Activated T-helper 2 cell treated with anti-CD3 and anti-CD28 coated beads, Interferon-gamma antibody, Interleukin-2, Interleukin-4, amounts not matched to agents 10 μg/mL and 5 μg/mL and 100 μg/mL, durations not matched to agents 14 hours and 24 hours and 36 hours (primary cell): ENCODE measurements around the gene DDX10. TPM values are rescaled to one million over a fixed set of nuclear protein-coding genes. Genes with fewer than 3 reads are reported as not detected.
"Not testable (repeated sequence)": the region's sequence is repeated elsewhere in the genome, so short reads cannot be mapped to it uniquely, and the experiment has no call there.

Experiments used
- DNase-seq: peaks from one replicate; pipeline ENCODE4 v3.0.0; 2021; ENCODE audit warnings: low spot score
- H3K27ac Mint-ChIP-seq: one replicate; pipeline ENCODE4 v1.8.0; 2021; ENCODE audit warnings: mixed read lengths
- H3K27me3 Mint-ChIP-seq: one replicate; pipeline ENCODE4 v1.8.0; 2021; ENCODE audit warnings: low read depth, mixed read lengths
- H3K36me3 Mint-ChIP-seq: one replicate; pipeline ENCODE4 v1.8.0; 2021; ENCODE audit warnings: low read depth, mixed read lengths
- H3K4me1 Mint-ChIP-seq: one replicate; pipeline ENCODE4 v1.8.0; 2021; ENCODE audit warnings: low read depth, mixed read lengths
- H3K4me3 Mint-ChIP-seq: one replicate; pipeline ENCODE4 v1.8.0; 2021; ENCODE audit warnings: low read depth, mild to moderate bottlenecking, moderate library complexity, mixed read lengths
- H3K9me3 Mint-ChIP-seq: one replicate; pipeline ENCODE4 v1.8.0; 2021; ENCODE audit warnings: mixed read lengths
- intact Hi-C: fragments of 100-400 bp; cut with micrococcal nuclease; formaldehyde crosslinking; loops from one replicate; pipeline ENCODE4 v1.15.1; 2023
- total RNA-seq: library from RNA; stranded (reverse); gene quantifications from 2 replicates; pipeline ENCODE4 v1.2.3, GENCODE V29; 2022

DDX10 gene
- total RNA-seq, 1 donor from 2014 or later = 57.8 TPM

DNA sequence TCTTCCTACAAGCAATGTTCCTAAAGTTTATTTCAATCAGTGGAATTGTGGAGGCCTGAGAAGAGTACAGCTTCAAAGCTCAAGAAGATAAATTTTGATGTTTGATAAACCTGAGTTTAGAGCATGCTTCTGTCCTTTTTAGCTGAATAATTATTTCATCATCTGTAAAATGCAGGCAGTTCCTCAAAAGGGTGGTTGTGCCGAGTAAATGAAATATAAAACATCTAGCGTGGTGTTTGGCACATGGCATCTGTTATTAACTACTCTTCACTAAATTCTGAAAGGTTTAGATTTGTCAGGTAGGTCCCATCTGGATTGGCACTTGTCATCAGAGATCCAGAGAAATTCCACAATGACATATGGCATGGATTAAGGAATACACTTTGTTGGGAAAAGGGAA is 155.1 kb downstream of the DDX10 start:
- Mint-ChIP-seq H3K4me3 (no peak overlapping the region), H3K36me3 (no peaks in the 10 kb centered on the region), H3K27ac (no peak overlapping the region), H3K4me1 (no peaks in the 10 kb centered on the region), H3K9me3 (peaks cover 4% of the 10 kb centered on the region), H3K27me3 (no peaks in the 10 kb centered on the region)
- no peak for DNase-seq
- intact Hi-C loops = no loop called here

DNA sequence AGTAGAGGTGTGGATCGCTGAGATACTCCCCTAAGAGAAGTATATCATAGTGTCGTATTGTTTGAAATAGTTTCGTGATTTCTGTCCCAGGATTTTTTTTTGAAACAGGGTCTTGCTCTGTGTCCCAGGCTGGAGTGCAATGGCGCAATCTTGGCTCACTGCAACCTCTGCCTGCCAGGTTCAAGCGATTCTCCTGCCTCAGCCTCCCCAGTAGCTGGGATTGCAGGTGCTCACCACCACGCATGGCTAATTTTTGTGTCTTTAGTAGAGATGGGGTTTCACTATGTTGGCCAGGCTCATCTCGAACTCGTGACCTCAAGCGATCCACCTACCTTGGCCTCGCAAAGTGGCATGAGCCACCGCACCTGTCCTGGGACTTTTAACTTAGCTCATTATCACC is 159.1 kb downstream of the DDX10 start:
- DNase-seq, H3K27me3 Mint-ChIP-seq, H3K4me3 Mint-ChIP-seq, H3K36me3 Mint-ChIP-seq, H3K27ac Mint-ChIP-seq, H3K4me1 Mint-ChIP-seq, intact Hi-C loops, H3K9me3 Mint-ChIP-seq: not testable (repeated sequence)

DNA sequence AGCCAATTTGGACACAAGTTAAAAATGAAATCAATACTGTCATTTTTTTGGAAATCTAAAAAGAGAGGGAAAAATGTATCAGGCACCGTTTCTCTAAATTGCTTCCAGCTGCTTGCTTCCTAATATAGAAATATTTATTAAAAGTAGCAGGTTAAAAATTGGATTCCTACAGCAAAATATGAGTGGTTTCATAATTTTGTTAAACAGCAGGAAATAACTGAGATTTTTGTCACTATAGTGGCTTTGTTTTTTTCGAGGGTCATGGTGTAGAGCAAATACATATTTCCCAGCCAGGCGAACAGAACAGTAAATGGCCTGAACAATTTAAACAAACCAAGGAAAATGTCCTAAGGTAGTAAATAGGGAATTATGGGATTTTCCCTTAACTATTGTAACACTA is 159.7 kb downstream of the DDX10 start:
- intact Hi-C loops = no loop called here
- no peak for DNase-seq
- no peak overlapping the region for H3K4me3 Mint-ChIP-seq
- peaks cover 3% of the 10 kb centered on the region for H3K4me1 Mint-ChIP-seq
- no peaks in the 10 kb centered on the region for H3K27me3 Mint-ChIP-seq
- peaks cover 3% of the 10 kb centered on the region for H3K9me3 Mint-ChIP-seq
- H3K27ac Mint-ChIP-seq = no peak overlapping the region
- H3K36me3 Mint-ChIP-seq = no peaks in the 10 kb centered on the region

DNA sequence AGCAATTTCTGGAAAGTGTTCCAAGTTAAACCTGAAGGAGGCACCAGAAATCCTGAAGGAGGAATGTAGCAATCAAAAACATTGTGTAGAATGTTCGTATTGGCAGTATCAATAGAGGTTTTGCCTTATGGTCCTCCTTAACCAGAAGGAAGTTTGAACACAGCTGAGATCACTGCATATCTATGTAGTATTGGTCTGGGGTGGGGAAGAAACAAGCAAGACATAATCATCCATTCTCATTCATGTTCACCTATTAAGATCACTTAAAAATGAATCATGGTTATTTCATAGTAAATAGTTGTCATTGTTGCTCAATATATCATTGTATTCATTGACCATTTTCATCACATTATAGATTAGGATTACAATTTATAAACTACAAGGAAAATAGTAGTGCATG is 160.5 kb downstream of the DDX10 start:
- intact Hi-C loops = no loop called here
- Mint-ChIP-seq H3K27me3 (no peaks in the 10 kb centered on the region), H3K27ac (no peak overlapping the region), H3K36me3 (peaks cover 2% of the 10 kb centered on the region), H3K9me3 (peaks cover 10% of the 10 kb centered on the region), H3K4me3 (no peak overlapping the region), H3K4me1 (peaks cover 11% of the 10 kb centered on the region)
- DNase-seq = no peak

DNA sequence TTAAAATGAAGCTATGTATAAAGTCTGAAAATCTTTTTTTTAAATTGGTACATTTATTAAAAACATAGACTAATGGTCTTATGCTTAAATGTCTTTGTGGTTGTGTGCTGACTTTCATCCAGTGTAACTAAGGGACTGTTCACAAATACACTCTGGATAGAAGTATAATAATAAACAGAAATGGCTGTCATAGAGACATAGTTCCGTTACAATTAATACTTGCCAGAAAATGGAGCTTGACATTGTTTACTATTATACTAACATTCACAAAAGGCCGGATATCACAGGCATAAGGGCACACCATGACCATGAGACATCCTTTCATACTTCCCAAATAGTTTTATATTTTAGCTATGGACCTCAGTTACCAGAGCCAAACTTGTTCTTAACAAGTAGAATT is 161.3 kb downstream of the DDX10 start:
- Mint-ChIP-seq H3K4me3 (no peak overlapping the region), H3K27me3 (no peaks in the 10 kb centered on the region), H3K36me3 (peaks cover 3% of the 10 kb centered on the region), H3K9me3 (peaks cover 12% of the 10 kb centered on the region), H3K4me1 (peaks cover 13% of the 10 kb centered on the region), H3K27ac (no peak overlapping the region)
- intact Hi-C loops = no loop called here
- no peak for DNase-seq

DNA sequence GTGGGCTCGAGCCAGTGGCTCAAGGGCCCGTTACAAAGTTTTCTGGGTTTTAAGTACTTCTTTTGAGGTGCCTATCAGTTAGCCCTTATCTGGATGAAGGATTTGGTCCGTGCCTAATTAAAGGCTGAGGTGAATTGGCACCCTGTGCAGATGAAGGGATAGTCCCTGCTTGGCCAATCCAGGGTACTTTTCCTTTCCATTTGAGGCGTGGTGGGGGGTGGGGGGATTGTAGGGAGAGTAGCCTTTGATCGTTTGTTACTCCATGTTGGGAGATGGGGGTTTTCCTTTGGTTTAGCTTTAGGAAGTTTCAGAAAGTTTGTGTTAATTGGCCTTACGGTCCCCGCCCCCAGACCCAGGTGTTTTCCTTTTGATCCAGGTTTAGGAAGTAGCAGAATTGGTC is 170.8 kb downstream of the DDX10 start:
- Mint-ChIP-seq H3K9me3 (no peaks in the 10 kb centered on the region), H3K4me3 (no peak overlapping the region)
- intact Hi-C loops = no loop called here

DNA sequence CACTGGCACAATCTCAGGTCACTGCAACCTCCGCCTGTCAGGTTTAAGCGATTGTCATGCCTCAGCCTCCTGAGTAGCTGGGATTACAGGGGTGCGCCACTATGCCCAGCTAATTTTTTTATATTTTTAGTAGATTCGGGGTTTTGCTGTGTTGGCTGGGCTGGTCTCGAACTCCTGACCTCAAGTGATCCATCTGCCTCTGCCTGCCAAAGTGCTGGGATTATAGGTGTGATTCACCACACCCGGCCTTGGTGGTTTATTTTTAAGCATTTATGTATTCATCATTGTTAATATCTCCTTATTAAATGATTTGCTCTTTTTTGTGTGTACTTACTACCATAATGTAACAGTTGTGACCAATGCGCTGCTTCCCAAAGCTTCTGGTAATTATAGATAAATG is 171.7 kb downstream of the DDX10 start:
- no peak overlapping the region for H3K27ac Mint-ChIP-seq
- intact Hi-C loops = no loop called here
- H3K27me3 Mint-ChIP-seq = no peaks in the 10 kb centered on the region
- peaks cover 13% of the 10 kb centered on the region for H3K4me1 Mint-ChIP-seq
- H3K4me3 Mint-ChIP-seq = no peak overlapping the region
- H3K36me3 Mint-ChIP-seq = peaks cover 29% of the 10 kb centered on the region
- no peaks in the 10 kb centered on the region for H3K9me3 Mint-ChIP-seq
- DNase-seq = no peak

More for the DNA sequence above, 170.8 kb downstream of the DDX10 start:
- no peak overlapping the region for H3K27ac Mint-ChIP-seq
- DNase-seq = no peak
- peaks cover 9% of the 10 kb centered on the region for H3K4me1 Mint-ChIP-seq
- peaks cover 20% of the 10 kb centered on the region for H3K36me3 Mint-ChIP-seq
- H3K27me3 Mint-ChIP-seq = no peaks in the 10 kb centered on the region

DNA sequence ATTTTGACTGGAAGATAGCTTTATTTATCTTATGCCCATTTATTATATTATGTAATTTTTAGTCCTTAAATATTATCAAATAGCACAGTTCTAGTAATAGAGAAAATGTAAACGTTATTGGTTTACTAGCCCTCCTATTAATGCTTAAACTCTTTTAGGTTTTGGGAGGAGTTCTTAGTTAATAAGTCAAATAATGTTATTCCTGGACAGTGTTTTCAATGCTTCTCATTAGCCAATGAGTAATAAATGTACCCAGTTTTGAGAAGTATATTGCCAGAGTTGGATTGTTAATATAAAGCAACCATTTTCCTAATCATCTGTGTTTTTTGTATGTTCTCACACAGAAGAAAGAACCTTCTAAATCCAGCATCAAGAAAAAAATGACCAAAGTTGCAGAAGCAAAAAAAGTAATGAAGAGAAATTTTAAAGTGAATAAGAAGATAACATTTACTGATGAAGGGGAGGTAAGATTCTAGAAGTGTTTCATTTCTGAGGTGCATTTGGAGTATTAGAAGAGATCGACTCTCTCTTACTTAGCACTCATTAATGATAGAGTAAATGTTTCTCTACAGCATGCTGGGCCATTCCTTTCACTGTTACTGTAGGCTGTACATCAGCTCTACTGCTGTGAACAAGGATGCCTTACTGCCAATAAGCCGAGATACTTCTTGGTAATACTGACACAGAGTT is 173.4 kb downstream of the DDX10 start:
- Mint-ChIP-seq H3K4me3 (no peak overlapping the region), H3K27me3 (no peaks in the 10 kb centered on the region), H3K9me3 (no peaks in the 10 kb centered on the region), H3K4me1 (peaks cover 13% of the 10 kb centered on the region), H3K27ac (no peak overlapping the region), H3K36me3 (peaks cover 34% of the 10 kb centered on the region)
- intact Hi-C loops = no loop called here
- no peak for DNase-seq

DNA sequence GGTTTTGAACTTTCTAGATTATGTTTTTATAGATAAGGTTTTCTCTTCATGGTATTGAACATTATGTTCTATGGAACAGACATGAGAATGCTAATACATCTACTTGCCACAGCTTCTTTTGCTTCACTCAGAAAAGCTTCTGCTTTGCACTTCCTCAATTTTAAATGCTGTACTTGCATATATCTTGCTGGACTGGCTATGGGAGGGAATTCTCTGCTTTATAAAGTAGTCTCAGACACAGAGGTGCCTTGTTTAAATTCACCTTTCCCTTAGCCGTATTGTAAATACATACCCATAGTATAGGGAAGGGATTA is 173.9 kb downstream of the DDX10 start:
- no peak overlapping the region for H3K27ac Mint-ChIP-seq
- no peak overlapping the region for H3K4me3 Mint-ChIP-seq
- no peaks in the 10 kb centered on the region for H3K9me3 Mint-ChIP-seq
- no peaks in the 10 kb centered on the region for H3K27me3 Mint-ChIP-seq
- peaks cover 34% of the 10 kb centered on the region for H3K36me3 Mint-ChIP-seq
- intact Hi-C loops = no loop called here
- peaks cover 13% of the 10 kb centered on the region for H3K4me1 Mint-ChIP-seq
- no peak for DNase-seq

DNA sequence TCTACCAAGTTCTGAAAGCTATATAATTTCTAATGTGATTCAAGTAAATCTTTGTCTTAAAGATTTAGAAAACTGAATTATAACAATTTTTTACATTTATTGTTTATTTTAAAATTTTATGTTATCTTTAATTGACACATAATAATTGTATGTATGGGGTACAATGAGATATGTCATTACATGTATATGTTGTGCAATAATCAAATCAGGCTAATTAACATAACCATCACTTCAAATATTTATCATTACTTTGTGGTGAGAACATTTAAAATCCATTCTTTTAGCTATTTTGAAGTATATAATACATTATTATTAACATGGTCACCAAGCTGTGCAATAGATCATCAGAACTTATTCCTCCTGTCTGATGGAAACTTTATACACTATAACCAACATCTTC is 181.1 kb downstream of the DDX10 start:
- intact Hi-C loops = no loop called here
- Mint-ChIP-seq H3K4me3 (no peak overlapping the region), H3K27ac (no peak overlapping the region), H3K4me1 (peaks cover 2% of the 10 kb centered on the region), H3K9me3 (no peaks in the 10 kb centered on the region), H3K36me3 (peaks cover 14% of the 10 kb centered on the region), H3K27me3 (no peaks in the 10 kb centered on the region)
- DNase-seq = no peak

DNA sequence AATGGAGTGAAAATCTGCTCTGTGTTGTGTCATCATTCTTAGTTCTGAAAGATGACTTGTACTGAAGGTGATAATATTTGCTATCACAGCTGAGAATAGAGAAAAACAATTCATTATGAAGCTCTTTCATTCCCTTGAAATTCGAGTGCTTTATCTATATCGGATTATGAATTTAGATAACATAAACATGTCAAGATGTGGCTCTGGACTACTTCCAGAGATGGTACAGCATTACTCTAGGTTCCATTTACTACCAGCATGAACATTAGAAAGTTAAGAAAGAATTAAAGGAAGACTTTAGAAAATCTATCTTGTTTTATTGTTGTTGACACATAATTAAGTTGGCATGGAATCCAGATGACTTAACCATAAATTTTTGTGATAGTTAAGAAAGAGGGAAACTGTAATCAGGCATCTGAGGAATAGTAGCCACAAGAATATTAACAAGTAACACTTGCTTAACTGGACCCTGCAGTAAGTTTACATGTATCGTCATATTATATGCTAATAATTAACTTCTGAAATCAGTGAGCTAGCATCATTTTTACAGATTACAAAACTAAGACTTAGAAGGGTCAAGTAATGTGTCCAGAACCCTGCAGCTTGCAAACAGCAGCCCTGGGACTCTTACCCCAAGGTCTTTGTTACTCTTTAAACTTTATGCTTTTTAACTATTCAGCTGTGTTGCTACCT is 182.6 kb downstream of the DDX10 start:
- intact Hi-C loops = no loop called here
- Mint-ChIP-seq H3K36me3 (peaks cover 10% of the 10 kb centered on the region), H3K4me3 (no peak overlapping the region), H3K9me3 (no peaks in the 10 kb centered on the region), H3K4me1 (peaks cover 2% of the 10 kb centered on the region), H3K27me3 (no peaks in the 10 kb centered on the region), H3K27ac (no peak overlapping the region)
- DNase-seq = no peak

DNA sequence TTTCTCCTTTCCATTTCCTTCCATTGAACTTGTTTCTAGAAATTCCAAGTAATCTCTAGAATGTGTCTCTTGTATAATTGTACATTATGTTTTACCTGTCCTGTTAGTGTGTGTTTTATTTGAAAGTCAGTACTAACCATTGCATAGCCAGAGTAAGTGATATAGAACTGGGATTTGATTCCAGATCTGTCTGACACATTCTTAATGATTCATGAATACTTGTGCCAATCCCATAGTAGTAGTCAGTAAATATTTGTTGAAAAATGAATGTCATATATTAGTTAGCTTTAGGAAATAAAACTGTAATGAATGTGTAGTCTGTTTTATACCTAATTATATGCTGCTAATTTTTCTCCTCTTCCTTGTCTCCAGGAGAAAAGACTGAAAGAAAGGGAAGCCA is 186.9 kb downstream of the DDX10 start:
- intact Hi-C loops = loop anchor here (5.0 kb wide), 1 partner anchor 119 kb away; no protein-coding TSS in a partner anchor
- DNase-seq = no peak
- H3K27ac Mint-ChIP-seq = no peak overlapping the region
- H3K36me3 Mint-ChIP-seq = peaks cover 14% of the 10 kb centered on the region
- H3K9me3 Mint-ChIP-seq = no peaks in the 10 kb centered on the region
- H3K4me3 Mint-ChIP-seq = no peak overlapping the region
- no peaks in the 10 kb centered on the region for H3K27me3 Mint-ChIP-seq
- peaks cover 24% of the 10 kb centered on the region for H3K4me1 Mint-ChIP-seq

DNA sequence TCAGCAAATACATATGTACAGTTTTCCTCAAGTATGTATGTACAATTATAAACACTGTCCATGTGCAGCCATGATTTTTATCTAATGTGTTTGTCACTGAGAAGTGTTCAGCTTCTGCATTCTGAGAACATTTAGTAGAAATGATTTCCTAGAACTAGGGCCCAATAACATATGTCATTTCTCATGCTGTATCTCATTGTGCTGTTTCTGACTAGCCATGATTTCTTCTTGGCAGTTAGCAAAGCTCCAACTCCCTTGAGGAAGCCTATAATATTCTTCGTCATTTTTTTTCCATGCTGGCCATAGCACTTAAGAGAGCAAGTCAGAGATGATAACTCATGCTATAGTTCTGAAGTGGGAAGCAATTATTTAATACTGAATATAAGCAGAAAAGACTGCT is 187.8 kb downstream of the DDX10 start:
- DNase-seq = no peak
- H3K9me3 Mint-ChIP-seq = no peaks in the 10 kb centered on the region
- intact Hi-C loops = loop anchor here (5.0 kb wide), 1 partner anchor 120 kb away; no protein-coding TSS in a partner anchor
- no peaks in the 10 kb centered on the region for H3K27me3 Mint-ChIP-seq
- peaks cover 9% of the 10 kb centered on the region for H3K36me3 Mint-ChIP-seq
- no peak overlapping the region for H3K4me3 Mint-ChIP-seq
- H3K4me1 Mint-ChIP-seq = peaks cover 26% of the 10 kb centered on the region
- H3K27ac Mint-ChIP-seq = no peak overlapping the region
